ENCODE measurements around the gene R3HCC1L.

R3HCC1L gene

GRCh38 chr10:98106531-98106930 is 27.9 kb upstream of the R3HCC1L start:
- TF ChIP-seq CTCF (IDR thresholded peaks at IDR 0.05; ENCODE audit: low read depth, low read length, missing control alignments), result no peak
- H3K4me3 ChIP-seq (replicated peaks; ENCODE audit: low read depth, low read length), result no peak overlapping the region
- DNase-seq (ENCODE audit: extremely low read depth, low read depth), result no peak

- DNase-seq (ENCODE audit: extremely low read depth, low read depth), result no peak
- H3K4me3 ChIP-seq (replicated peaks; ENCODE audit: low read depth, low read length), result no peak overlapping the region
- TF ChIP-seq CTCF (IDR thresholded peaks at IDR 0.05; ENCODE audit: low read depth, low read length, missing control alignments), result no peak
Observed at GRCh38 chr10:98107644-98108430, 26.6 kb upstream of the R3HCC1L start.

- no peak for DNase-seq (ENCODE audit: extremely low read depth, low read depth)
- no peak overlapping the region for H3K4me3 ChIP-seq (replicated peaks; ENCODE audit: low read depth, low read length)
- TF ChIP-seq CTCF (IDR thresholded peaks at IDR 0.05; ENCODE audit: low read depth, low read length, missing control alignments), result no peak
Observed at GRCh38 chr10:98110356-98110755, 24.1 kb upstream of the R3HCC1L start.

GRCh38 chr10:98115031-98115787 is 19.2 kb upstream of the R3HCC1L start:
- DNase-seq (ENCODE audit: extremely low read depth, low read depth), result no peak
- no peak for TF ChIP-seq CTCF (IDR thresholded peaks at IDR 0.05; ENCODE audit: low read depth, low read length, missing control alignments)
- no peak overlapping the region for H3K4me3 ChIP-seq (replicated peaks; ENCODE audit: low read depth, low read length)

- TF ChIP-seq CTCF (IDR thresholded peaks at IDR 0.05; ENCODE audit: low read depth, low read length, missing control alignments), result no peak
- no peak for DNase-seq (ENCODE audit: extremely low read depth, low read depth)
- no peak overlapping the region for H3K4me3 ChIP-seq (replicated peaks; ENCODE audit: low read depth, low read length)
Observed at GRCh38 chr10:98119891-98120290, 14.6 kb upstream of the R3HCC1L start.

GRCh38 chr10:98125940-98126631 is 8.4 kb upstream of the R3HCC1L start:
- DNase-seq (ENCODE audit: extremely low read depth, low read depth), result no peak
- no peak for TF ChIP-seq CTCF (IDR thresholded peaks at IDR 0.05; ENCODE audit: low read depth, low read length, missing control alignments)
- no peak overlapping the region for H3K4me3 ChIP-seq (replicated peaks; ENCODE audit: low read depth, low read length)
